ENCODE measurements around the gene PTPN14.
"Not testable (repeated sequence)": the region's sequence is repeated elsewhere in the genome, so short reads cannot be mapped to it uniquely, and the experiment has no call there.

Gene PTPN14

DNA sequence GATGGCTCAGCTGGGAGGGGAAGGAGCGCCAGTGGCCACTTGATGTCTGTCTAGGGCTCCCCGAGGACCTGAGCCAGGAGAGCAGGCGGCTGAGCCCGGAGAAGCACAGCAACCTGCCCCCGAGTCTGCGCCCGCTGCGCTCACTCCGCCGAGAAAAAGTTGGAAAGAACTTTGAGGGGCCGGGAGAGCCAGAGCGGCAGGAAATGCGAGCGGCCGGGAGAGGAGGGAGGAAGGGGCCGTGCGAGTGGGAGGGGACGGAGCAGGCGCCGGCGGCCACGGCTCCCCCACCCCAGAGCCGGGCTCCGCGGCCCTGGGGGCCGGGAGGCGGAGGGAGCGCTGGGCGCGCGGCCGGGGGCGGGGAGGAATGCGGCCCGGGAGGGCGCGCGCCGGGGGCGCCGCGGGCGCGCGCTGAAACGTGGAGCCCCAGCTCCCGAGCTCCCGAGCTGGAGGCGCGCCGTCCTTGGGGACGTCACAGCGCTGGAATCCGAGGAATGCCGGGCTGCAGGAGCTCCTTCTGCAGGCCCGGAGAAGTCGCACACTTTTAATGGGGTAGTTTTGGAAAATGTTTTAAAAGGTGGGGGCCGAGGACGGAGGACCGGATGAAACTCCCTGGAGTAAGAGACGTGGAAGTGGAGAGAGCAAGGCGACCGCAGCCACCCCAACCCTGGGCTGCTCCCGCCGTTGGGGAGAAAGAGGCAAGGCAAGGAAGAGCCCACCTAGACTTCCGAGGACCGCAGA, at the start of gene PTPN14:
PTPN14 (minus strand) TSS at position 167 of the 738 bp plus-strand sequence. CDS start 86,799 bp downstream, outside the sequence.
- DNase-seq, result no peak

DNA sequence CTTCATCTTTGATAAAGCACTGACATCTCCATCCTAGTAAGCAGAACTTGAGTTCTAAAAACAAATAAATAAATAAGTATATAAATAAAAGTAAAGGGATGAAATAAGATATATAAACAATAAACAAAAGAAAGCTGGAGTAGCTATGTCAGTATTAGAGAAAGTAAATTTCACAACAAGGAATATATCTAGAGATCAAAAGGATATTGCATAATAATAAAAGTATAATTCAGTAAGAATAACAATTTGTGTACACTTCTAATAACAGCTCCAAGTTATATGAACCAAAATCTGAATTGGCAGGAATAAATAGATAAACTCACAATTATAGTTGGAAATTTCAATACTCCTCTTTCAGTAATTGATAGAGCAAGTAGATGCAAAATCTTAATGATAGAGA, 41.8 kb upstream of the PTPN14 start:
- DNase-seq, result no peak

DNA sequence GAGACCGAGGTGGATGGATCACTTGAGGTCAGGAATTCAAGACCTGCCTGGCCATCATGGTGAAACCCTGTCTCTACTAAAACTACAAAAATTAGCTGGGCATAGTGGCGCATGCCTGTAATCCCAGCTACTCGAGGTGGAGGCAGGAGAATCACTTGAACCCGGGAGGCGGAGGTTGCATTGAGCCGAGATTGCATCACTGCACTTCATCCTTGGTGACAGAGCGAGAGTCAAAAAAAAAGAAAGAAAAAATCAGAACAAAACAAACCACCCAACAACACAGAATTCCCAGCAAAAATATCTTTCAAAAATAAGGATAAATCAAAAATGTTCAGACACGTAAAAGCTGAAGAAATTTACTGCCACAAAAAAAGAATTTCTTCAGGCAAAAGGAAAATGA, 40.5 kb upstream of the PTPN14 start:
- DNase-seq, result not testable (repeated sequence)

DNA sequence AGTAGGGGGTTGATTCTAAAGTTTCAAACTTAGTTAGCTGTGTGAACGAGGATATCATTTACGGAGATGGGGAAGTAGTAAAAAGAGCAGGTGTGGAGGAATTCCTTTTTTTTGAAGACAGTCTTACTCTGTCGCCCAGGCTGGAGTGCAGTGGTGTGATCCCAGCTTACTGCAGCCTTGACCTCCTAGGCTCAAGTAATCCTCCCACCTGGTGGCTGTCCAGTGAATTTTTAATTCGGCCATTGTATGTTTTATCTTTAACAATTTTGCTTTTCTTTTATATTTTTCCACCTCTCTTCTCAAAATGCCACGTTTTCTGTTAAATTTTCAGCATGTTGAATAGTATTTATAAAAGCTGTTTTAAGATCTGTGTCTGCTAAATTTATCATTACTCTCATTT, 39.3 kb upstream of the PTPN14 start:
- no peak for DNase-seq

DNA sequence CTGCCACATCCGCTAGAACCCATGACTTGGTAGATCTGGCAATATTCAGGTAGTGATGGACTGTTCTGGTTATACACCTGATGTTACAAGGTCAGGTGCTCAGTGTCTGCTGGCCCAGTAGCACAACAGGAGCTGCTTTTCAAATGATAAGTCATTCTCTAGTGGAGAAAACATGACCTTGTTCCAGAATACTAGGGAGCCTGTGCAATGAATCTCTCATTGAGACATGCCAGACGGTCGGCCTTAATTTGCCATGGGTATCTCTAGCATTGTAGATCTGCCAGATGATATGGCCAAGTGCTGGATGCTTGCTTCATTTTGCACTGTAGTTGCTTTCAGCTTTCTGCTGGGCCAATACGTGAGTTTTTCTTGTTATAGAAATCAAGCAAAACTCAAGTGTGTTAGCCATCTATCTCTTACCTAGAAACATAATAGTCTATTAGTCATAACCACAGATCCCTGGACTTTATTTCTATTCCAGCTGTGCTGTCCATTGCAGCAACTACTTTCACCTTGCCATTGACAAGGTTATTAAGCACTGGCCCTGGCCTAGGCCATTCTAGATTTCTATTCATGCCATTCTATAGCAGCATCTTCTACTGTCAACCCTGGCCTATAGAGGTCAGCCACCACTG, 37.7 kb upstream of the PTPN14 start:
- no peak for DNase-seq

DNA sequence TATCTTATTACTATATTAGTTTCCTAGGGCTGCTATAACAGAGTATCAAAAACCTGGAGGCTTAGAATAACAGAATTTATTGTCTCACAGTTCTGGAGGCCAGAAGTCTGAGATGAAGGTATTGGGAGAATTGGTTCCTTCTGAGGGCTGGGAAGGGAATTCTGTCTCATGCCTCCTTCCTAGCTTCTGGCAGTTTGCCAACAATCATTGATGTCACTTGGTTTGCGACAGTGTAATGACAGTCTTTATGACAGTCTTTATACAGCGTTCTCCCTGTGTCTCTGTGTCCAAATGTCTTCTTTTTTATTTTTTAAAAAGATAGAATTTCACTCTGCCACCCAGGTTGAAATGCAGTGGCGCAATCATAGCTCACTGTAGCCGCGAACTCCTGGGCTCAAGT, 35.8 kb upstream of the PTPN14 start:
- no peak for DNase-seq

DNA sequence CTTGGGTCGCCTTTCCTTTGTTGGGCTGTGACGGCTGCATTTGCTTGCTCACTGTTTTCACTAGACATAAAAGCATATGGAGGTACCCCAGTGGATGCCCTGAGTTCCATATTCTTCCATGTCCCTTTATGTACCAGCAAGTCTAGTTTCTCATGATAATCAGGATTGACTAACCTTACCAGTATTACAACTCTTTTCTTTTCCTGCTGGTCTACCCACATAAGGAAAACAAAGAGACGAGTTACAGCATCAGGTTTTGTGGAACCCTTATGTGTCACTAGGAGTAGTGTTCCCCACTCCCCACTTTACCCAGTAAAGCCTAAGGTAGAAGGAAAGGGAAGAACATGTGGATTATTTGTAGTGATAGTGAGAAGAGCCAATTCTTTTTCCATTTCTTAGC, 35.2 kb upstream of the PTPN14 start:
- DNase-seq, result no peak

DNA sequence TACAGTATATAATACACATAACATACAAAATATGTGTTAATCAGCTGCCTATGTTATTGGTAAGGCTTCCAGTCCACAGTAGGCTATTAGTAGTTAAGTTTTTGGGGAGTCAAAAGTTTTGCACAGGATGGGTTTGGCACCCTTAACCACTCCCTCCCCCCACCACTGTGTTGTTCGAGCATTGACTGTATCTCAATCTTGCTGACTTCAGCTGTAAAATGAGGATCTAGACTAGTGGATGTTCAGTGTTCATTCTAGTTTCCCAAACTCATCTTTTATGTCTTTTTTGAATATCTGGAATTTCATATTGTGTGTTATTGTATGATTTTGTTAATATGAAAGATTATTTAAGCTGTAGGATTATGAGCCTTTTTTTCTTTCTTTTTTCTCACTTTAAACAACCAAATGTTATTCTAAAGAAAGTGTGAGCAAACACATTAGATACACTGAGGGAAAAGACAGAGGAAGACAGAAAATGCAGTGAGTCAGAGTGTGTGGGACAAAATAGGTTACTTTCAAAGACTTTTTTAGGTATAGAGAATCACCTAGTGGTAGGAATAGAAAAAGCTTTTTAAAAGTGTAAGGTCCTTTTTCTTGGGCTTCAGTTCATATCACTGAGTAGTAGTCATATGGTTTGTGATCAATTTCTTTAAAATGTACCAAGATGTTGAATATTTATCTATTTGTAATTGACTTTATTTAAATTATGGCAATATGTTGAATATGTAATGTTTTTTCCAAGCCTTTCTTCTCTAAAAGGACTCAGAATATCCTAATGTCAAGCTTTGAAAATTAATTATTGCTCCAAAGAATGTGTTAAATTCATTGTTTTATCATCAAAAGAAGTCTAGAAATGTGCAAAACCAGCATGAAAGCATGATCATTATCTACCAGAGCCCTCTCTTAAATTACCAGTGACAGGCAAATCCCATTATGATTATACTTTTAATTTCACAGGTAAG, 33.7 kb upstream of the PTPN14 start:
- no peak for DNase-seq

DNA sequence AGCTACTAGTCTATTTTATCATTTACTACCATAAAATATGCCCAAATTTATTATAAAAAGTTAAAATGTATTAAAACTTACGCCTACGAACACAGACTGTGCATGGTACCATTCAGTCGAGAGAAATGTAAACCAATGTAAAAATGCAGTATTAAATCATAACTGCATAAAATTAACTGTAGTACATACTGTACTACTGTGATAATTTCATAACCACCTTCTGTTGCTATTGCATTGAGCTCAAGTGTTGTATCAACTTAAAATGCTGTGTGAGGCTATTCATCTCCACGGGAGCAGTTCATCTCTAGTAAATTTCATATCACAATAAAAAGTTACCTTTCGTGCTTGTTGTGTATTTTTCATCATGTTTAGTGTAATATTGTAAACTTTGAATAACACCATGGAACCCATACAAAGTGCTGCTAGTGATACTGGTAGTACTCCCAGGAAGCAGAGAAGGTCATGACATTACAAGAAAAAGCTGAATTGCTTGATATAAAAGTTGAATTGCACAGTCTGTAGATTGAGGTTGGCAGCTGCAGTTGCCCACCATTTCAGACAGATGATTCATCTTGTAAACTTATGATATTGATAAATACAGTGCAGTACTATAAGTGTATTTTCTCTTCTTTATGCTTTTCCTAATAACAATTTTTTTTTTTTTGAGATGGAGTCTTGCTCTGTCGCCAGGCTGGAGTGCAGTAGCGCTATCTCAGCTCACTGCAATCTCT, 32.6 kb upstream of the PTPN14 start:
- DNase-seq, result no peak

DNA sequence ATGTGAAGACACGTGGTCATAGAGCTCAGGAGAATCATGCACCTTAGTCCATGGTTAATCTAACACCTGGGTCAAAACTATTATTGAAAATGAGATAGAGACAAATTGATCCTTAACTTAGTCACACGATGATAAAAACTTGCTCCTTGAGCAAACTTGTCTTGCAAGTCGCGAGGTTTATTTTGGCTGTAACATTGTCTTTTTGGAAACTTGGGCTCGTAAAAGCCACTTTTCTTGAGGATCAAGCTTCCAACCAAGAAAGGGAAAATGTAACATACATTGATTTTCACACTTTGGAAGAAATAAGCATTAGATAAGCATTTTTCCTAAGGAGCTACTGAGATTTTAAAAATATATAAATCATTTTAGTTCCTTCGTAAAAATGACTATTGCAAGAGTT, 31.7 kb upstream of the PTPN14 start:
- no peak for DNase-seq

DNA sequence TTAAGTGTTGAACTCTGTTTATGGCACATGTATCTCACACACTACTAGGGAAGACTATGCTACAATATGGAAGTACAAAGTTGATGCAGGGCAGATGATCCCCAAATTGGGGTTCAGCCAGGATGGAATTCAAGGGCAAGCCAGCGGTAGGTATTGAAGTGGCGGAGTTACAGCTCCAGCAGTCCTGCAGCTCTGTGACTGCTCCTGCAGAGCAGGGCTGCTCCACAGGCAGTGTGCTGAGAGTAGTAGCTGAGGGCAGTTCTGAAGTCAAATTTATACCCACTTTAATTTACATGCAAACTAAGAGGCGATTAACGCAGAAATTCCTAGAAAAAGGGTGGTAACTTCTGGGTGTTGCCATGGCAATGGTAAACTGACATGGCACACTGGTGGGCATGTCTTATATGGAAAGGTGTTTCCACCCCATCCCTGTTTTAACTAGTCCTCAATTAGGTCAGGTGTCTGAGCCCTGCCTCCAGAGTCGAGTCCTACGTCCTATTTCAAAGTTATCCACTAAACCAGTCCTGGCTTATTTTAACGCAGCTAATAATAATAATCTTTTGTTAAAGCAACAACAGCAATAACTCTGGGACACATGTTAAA, 31.0 kb upstream of the PTPN14 start:
- no peak for DNase-seq

DNA sequence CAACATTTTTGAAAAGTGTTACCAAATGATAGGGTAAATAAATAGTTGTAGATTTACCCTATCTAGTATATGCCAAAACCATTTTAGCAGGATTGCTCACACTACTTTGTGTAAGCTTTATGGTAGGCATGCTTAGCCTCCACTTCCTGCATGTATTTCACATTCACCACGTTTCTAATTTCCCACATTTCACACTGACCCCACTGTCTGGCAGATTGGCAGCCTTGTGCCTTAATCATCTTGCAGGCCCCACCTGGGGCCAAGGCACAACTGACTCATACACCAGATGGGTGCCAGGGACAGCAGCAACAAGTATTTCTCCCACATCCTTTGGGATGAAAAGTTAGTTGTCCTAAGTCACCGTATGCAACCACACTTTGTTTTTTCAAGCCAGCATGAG, 30.4 kb upstream of the PTPN14 start:
- no peak for DNase-seq

DNA sequence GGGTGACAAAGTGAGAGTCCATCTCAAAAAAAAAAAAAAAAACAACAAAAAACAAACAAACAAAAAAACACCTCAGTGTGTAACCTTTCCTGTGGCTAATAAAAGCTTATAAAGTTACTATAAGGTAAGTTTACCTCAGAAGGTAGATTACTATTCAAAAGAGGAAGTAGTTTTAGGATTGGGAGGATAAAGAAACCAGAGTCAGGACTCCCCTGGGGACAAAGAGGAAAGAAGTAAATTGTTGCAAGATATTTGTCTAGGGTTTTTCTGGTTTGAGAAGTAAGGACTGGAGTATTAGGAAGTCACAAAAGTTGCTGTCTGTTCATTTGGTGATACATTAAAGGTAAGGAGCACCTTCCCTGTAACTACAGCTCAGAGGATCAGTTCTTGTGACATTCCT, 27.8 kb upstream of the PTPN14 start:
- no peak for DNase-seq

DNA sequence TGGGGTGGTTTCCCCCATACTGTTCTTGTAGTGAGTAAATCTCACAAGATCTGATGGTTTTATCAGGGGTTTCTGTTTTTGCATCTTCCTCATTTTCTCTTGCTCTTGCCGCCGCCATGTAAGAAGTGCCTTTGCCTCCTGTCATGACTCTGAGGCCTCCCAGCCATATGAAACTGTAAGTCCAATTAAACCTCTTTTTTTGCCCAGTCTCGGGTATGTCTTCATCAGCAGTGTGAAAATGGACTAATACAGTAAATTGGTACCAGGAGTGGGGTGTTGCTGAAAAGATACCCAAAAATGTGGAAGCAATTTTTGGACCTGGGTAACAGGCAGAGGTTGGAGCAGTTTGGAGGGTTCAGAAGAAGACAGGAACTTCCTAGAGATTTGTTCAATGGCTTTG, 24.7 kb upstream of the PTPN14 start:
- not testable (repeated sequence) for DNase-seq

DNA sequence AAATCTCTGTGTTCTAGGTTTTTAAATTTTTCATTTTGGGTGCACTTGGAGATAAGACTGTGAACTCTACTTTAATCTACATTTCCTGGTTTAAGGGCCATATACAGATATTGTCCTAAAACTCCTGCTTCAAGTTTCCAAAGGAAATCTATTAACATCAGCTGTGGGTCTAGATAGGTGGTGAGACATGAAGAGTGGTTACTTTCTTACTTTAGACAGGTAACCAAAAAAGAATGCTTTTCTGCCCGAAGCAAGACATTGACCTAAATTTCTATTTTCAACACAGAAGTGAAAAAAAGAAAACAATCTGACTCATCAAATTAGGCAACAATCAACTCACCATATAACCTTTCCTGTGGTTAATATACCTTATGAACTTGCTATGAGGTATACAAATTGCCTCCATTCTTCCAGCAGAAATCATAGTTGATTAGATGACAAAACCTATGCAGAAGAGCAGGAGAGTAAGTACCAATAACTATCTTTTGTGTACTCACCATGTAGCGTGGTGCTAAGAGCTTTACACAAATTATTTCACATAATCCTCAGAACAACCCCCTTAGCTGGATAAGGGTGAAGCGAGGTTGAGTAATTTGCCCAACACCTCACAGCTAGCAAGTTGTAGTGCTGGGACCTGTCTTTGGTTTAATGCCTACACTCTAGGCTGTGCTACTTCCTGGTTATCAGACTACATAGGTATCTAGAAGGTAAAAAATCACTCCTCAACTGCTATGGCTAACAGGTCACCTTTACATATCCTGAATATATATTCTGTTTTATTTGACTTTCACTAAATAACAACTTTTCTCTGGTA, 23.4 kb upstream of the PTPN14 start:
- DNase-seq, result no peak

DNA sequence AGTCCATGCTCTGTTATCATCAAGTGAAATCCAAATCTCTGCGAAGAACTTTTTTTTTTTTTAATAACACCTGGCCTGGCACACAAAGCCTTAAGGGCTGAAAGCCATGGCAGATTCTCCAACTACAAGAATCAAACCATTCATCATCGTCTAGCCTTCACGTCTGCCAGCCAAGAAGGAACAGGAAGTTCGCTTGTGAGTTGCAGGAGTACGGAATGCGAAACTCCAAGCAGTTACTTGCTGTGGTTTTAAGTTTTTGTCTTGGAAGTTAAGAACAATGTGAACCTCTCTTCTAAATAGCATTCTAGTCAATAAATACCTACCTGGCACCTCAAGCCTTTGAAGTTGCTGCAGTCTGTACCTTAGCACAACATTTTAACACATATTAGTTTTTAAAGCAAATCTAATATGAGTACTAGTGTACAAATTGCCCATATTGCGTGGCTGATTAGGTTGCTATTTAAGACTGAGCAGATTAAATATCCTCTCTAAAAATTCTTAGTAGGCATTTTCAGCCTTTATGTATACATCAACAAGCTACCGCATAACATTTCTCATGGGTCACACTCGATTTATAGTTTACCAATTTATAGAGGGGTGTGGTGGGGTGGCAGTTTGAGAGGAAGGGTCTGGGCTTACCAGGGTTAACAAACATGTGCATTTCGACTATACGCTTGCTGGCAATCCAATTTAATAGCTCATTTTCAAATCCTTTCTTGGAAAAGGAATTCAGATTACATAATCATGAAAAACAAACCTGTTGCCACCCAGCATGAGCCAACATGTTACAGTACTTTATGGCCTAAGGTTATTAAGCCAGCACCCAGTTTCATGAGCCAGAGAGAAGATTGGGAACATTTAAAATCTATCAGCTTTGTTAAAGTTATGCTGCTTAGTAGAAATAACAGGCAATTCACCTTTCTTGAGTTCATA, 22.2 kb upstream of the PTPN14 start:
- DNase-seq, result no peak

DNA sequence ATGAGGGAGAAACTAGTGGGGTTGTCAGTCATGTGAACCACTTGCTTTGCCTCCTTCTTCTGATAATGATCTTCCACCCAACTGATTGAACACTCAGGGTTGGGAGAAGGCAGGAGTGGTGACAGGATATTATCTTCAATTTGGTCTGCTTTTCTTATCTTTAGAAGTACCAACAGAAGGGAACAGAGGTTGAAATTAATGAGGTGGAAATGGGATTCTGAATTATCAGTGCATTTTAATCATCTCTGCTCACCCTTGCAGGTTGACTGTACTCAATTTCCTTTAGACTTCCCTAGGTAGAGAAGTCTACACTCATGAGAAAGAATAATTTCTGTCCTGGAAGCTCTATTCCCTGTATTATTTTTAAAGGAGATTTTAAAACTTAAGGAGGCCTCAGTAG, 19.9 kb upstream of the PTPN14 start:
- no peak for DNase-seq

DNA sequence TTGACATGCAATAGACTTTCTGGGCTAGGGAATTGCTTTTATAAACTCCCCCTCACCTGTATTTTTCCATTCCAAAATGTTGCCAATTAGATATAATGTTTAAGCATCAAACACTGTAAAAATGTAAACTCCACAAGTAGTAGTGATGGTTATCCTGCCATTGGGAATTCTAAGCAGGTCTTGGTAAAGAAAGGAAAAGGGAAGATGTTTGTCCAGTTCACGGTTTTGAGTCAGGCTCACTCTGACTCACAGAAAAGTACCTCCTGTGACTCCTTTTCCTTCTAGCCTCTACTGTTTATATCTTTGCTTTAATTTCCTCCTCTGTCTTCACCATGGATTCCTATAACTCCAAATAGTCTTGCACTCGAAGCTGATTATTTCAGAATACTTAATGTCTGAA, 19.0 kb upstream of the PTPN14 start:
- DNase-seq, result no peak

DNA sequence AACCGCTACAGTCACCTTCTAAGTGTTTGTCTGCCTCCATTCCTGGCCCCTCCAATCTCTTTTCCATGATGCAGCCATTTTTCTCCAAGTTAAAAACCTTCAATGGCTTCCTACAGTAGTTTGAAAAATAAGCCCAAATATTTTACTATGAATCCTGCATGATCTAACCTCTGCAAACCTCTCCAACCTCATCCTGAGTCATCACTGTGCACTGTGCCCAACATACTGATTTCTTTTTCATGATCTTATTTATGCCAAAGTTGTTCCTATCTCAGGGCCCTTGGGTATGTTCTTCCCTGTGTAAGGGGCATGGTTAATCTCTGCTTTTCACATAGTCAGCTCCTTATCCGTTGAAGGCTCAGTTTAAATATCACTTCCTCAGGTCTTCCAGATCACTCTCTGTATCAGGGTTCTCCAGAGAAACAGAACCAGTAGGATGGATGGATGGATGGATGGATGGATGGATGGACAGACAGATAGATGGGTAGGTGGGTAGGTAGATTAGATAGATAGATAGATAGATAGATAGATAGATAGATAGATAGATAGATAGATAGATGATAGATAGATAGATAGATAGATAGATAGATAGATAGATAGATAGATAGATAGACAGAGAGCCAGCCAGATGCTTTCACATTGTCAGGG, 18.1 kb upstream of the PTPN14 start:
- DNase-seq, result no peak

DNA sequence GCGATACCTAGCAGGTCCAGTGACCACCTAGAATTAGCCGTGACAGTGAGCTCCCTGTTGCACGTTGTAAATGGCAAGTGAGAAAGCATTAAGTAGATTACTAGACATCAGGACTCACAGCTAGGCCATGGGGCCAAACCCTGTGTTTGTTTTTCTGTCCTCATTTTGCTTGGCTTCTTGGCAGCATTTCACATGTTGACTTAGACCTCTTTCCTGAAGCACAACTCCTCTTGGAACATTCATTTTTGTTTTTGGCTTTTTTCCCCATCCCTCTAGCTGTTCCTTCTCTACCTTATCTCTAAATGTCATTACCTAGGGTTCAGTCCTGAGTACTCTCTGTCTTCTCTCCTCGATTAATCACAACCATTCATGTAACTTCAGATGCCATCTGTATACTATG, 16.9 kb upstream of the PTPN14 start:
- DNase-seq, result no peak
